GM21390 (cell line): ENCODE results near the gene RPP25.
"Not testable (repeated sequence)": the region's sequence is repeated elsewhere in the genome, so short reads cannot be mapped to it uniquely, and the experiment has no call there.

Experiments used
- ATAC-seq: cut with Tn5 transposase; IDR thresholded peaks from one replicate; pipeline ENCODE4 v1.9.1; 2021; ENCODE audit not compliant: unreplicated experiment

The RPP25 gene

GRCh38 chr15:74963213-74963612 lies 6.6 kb upstream of the RPP25 start:
- no peak for ATAC-seq

- no peak for ATAC-seq
These were observed 6.1 kb upstream of the RPP25 start for GRCh38 chr15:74962671-74963070.

- ATAC-seq = no peak
These were observed 5.6 kb upstream of the RPP25 start for GRCh38 chr15:74962219-74962618.

GRCh38 chr15:74961616-74962015 lies 5.0 kb upstream of the RPP25 start:
- no peak for ATAC-seq

GRCh38 chr15:74960995-74961588 lies 4.5 kb upstream of the RPP25 start:
- ATAC-seq = no peak

GRCh38 chr15:74960286-74960685 lies 3.7 kb upstream of the RPP25 start:
- ATAC-seq = no peak

GRCh38 chr15:74959586-74959939 lies 3.0 kb upstream of the RPP25 start:
- ATAC-seq = no peak

GRCh38 chr15:74958908-74959585 lies 2.5 kb upstream of the RPP25 start:
- no peak for ATAC-seq

GRCh38 chr15:74958320-74958907 lies 1.8 kb upstream of the RPP25 start:
- ATAC-seq = no peak

- no peak for ATAC-seq
These were observed 984 bp upstream of the RPP25 start for GRCh38 chr15:74957476-74958035.

- peak; percentile 39 for ATAC-seq
These were observed 550 bp downstream of the RPP25 start for GRCh38 chr15:74955796-74956647.

GRCh38 chr15:74955017-74955416 lies 1.6 kb downstream of the RPP25 start:
- no peak for ATAC-seq

GRCh38 chr15:74954515-74954914 lies 2.1 kb downstream of the RPP25 start:
- ATAC-seq = no peak

GRCh38 chr15:74951006-74951405 lies 5.6 kb downstream of the RPP25 start:
- no peak for ATAC-seq

- no peak for ATAC-seq
These were observed 6.3 kb downstream of the RPP25 start for GRCh38 chr15:74950078-74950908.

- ATAC-seq = peak; percentile 77
These were observed 18.8 kb downstream of the RPP25 start, which contains the start of gene COX5A for GRCh38 chr15:74937590-74938371. Gene COX5A, minus strand, starts transcription at chr15:74938073. Its CDS starts 59 bp downstream, at chr15:74938014.

- no peak for ATAC-seq
These were observed 19.3 kb downstream of the RPP25 start for GRCh38 chr15:74937272-74937589.

- not testable (repeated sequence) for ATAC-seq
These were observed 21.4 kb downstream of the RPP25 start for GRCh38 chr15:74935193-74935592.

- ATAC-seq = no peak
These were observed 23.0 kb downstream of the RPP25 start for GRCh38 chr15:74933573-74933972.

- no peak for ATAC-seq
These were observed 27.8 kb downstream of the RPP25 start for GRCh38 chr15:74928771-74929198.
